Dedifferentiated amniotic fluid mesenchymal stem cell (primary cell): Measurements from ENCODE around the gene MAML2.

ENCODE experiments used
- DNase-seq: peaks from one replicate; pipeline ENCODE4 v3.0.0-alpha.2; 2016; ENCODE audit errors: extremely low spot score

Gene MAML2

GRCh38 chr11:96070453-96070852 lies 272.5 kb downstream of the MAML2 start:
- no peak for DNase-seq

GRCh38 chr11:96067160-96067559 lies 275.8 kb downstream of the MAML2 start:
- DNase-seq, result no peak

- DNase-seq, result no peak
Observed at GRCh38 chr11:96065379-96065778, 277.6 kb downstream of the MAML2 start.

- DNase-seq, result no peak
Observed at GRCh38 chr11:96063886-96064285, 279.1 kb downstream of the MAML2 start.

- no peak for DNase-seq
Observed at GRCh38 chr11:96063053-96063452, 279.9 kb downstream of the MAML2 start.

- peak; percentile 46 for DNase-seq
Observed at GRCh38 chr11:96062134-96062533, 280.9 kb downstream of the MAML2 start.

- no peak for DNase-seq
Observed at GRCh38 chr11:96061730-96062129, 281.3 kb downstream of the MAML2 start.

GRCh38 chr11:96061069-96061468 lies 281.9 kb downstream of the MAML2 start:
- DNase-seq, result peak; percentile 19

- no peak for DNase-seq
Observed at GRCh38 chr11:96057502-96057901, 285.5 kb downstream of the MAML2 start.

GRCh38 chr11:96056576-96056975 lies 286.4 kb downstream of the MAML2 start:
- no peak for DNase-seq

- DNase-seq, result no peak
Observed at GRCh38 chr11:96055706-96056387, 287.1 kb downstream of the MAML2 start.

- peak; percentile 61 for DNase-seq
Observed at GRCh38 chr11:96054870-96055705, 287.9 kb downstream of the MAML2 start.

- DNase-seq, result peak; percentile 66
Observed at GRCh38 chr11:96052921-96053651, 289.9 kb downstream of the MAML2 start.

GRCh38 chr11:96051820-96052219 lies 291.2 kb downstream of the MAML2 start:
- no peak for DNase-seq

GRCh38 chr11:96050435-96051182 lies 292.4 kb downstream of the MAML2 start:
- no peak for DNase-seq

GRCh38 chr11:96049426-96049825 lies 293.6 kb downstream of the MAML2 start:
- DNase-seq, result no peak

- DNase-seq, result peak; percentile 71
Observed at GRCh38 chr11:96045622-96046456, 297.2 kb downstream of the MAML2 start.

GRCh38 chr11:96044747-96045146 lies 298.2 kb downstream of the MAML2 start:
- no peak for DNase-seq

GRCh38 chr11:96044311-96044710 lies 298.7 kb downstream of the MAML2 start:
- no peak for DNase-seq

GRCh38 chr11:96043291-96043690 lies 299.7 kb downstream of the MAML2 start:
- no peak for DNase-seq

GRCh38 chr11:96038046-96038445 lies 304.9 kb downstream of the MAML2 start:
- DNase-seq, result no peak
